ENCODE data around the gene GJD2. TPM values are rescaled to one million over a fixed set of nuclear protein-coding genes. Genes with fewer than 3 reads are reported as not detected.

Gene GJD2
- total RNA-seq, 2 donors from 2014 or later, result not detected

DNA sequence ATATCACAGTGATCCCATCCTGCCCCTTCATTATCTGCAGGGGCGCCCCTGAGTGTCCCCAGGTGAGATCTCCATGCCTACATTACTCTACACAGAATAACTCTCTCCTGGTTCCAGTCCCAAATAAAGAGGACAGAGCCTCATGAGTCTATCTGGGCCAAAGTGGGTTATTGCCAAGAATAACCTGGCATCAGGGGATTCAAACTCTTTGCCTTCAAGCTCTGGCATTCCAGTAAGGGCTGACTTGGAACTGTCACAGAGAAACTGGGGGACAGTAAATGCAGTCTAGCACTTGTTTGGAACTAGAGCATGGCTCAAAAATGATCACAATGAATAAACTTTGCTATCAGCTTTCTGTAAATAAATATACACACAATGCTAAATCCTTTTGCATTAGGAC lies 30.3 kb downstream of the GJD2 start:
- no peak overlapping the region for H3K4me3 Mint-ChIP-seq
- no peaks in the 10 kb centered on the region for H3K4me1 Mint-ChIP-seq
- no peaks in the 10 kb centered on the region for H3K9me3 Mint-ChIP-seq
- H3K27me3 Mint-ChIP-seq, result peaks cover 51% of the 10 kb centered on the region
- H3K27ac Mint-ChIP-seq, result no peak overlapping the region
- no peaks in the 10 kb centered on the region for H3K36me3 Mint-ChIP-seq (ENCODE audit: low read depth)
- ATAC-seq (replicated peaks), result no peak

GRCh38 chr15:34722439-34722836 lies 32.4 kb downstream of the GJD2 start:
- H3K27ac Mint-ChIP-seq, result no peak overlapping the region
- no peak for ATAC-seq (replicated peaks)
- no peaks in the 10 kb centered on the region for H3K4me1 Mint-ChIP-seq
- H3K27me3 Mint-ChIP-seq, result peaks cover 42% of the 10 kb centered on the region
- no peaks in the 10 kb centered on the region for H3K36me3 Mint-ChIP-seq (ENCODE audit: low read depth)
- no peaks in the 10 kb centered on the region for H3K9me3 Mint-ChIP-seq
- no peak overlapping the region for H3K4me3 Mint-ChIP-seq

DNA sequence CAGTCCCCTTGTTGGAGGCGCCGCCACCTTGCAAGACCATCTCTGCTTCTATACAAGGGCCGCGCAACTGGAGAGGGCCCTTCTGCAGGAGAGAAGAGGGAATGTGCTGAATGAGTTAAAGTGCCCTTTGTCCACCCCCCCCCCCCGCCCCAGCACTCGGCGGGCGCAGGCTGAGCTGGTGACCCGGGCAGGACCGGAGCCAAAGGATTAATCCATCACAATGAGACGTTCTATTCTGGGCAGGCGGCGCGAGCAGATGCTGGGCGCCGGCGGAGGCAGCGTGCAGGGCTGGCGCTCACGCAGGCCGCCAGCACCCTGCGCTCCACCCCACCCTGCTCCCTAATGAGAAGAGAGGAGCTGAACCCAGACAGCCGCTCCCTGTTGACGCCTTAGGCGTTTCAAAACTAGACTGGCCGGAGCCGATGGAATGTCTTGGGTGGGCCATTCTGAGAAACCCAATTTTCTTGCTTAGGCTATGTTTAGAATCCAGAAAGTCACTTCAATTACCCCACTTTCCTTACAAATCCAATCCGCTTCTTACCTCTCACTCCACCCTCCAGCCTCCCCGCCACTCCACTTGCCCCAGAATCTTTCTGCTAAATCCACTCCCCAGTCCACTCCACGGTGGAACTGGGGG lies 32.9 kb downstream of the GJD2 start:
- no peaks in the 10 kb centered on the region for H3K36me3 Mint-ChIP-seq (ENCODE audit: low read depth)
- H3K4me3 Mint-ChIP-seq, result no peak overlapping the region
- H3K27ac Mint-ChIP-seq, result no peak overlapping the region
- H3K4me1 Mint-ChIP-seq, result no peaks in the 10 kb centered on the region
- H3K9me3 Mint-ChIP-seq, result no peaks in the 10 kb centered on the region
- H3K27me3 Mint-ChIP-seq, result peaks cover 38% of the 10 kb centered on the region
- no peak for ATAC-seq (replicated peaks)

DNA sequence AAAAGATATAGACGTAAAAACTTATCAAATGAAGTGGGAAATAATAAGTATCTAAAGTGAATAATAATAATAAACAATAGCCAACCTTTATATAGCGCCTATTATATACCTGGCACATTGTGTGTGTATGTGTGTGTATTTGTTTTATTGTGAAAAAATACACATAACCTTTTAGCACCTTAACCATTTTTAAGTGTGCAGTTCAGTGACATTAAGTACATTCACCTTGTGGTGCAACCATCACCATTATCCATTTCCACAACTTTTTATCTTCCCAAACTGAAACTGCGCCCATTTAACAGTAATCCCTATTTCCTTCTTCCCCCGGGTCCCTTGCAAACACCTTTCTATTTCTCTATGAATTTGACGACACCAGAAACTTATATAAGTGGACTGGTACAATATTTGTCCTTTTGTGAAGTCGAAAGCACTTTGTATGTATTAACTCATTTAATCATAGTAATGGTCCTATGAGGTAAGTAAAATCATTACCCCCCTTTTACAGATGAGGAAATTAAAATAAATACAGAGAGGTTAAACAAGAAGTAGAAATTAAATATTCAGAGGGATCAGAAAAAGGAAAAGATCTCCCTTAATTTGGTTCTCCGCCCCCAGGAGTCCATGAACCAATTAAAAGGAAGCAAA lies 33.5 kb downstream of the GJD2 start:
- no peaks in the 10 kb centered on the region for H3K4me1 Mint-ChIP-seq
- ATAC-seq (replicated peaks), result no peak
- H3K9me3 Mint-ChIP-seq, result no peaks in the 10 kb centered on the region
- peaks cover 37% of the 10 kb centered on the region for H3K27me3 Mint-ChIP-seq
- H3K27ac Mint-ChIP-seq, result no peak overlapping the region
- no peak overlapping the region for H3K4me3 Mint-ChIP-seq
- H3K36me3 Mint-ChIP-seq (ENCODE audit: low read depth), result no peaks in the 10 kb centered on the region

- H3K36me3 Mint-ChIP-seq (ENCODE audit: low read depth), result no peaks in the 10 kb centered on the region
- no peak overlapping the region for H3K27ac Mint-ChIP-seq
- no peak for ATAC-seq (replicated peaks)
- no peaks in the 10 kb centered on the region for H3K4me1 Mint-ChIP-seq
- H3K9me3 Mint-ChIP-seq, result no peaks in the 10 kb centered on the region
- H3K27me3 Mint-ChIP-seq, result peaks cover 29% of the 10 kb centered on the region
- no peak overlapping the region for H3K4me3 Mint-ChIP-seq
Measured at GRCh38 chr15:34719695-34720094, 35.1 kb downstream of the GJD2 start.

DNA sequence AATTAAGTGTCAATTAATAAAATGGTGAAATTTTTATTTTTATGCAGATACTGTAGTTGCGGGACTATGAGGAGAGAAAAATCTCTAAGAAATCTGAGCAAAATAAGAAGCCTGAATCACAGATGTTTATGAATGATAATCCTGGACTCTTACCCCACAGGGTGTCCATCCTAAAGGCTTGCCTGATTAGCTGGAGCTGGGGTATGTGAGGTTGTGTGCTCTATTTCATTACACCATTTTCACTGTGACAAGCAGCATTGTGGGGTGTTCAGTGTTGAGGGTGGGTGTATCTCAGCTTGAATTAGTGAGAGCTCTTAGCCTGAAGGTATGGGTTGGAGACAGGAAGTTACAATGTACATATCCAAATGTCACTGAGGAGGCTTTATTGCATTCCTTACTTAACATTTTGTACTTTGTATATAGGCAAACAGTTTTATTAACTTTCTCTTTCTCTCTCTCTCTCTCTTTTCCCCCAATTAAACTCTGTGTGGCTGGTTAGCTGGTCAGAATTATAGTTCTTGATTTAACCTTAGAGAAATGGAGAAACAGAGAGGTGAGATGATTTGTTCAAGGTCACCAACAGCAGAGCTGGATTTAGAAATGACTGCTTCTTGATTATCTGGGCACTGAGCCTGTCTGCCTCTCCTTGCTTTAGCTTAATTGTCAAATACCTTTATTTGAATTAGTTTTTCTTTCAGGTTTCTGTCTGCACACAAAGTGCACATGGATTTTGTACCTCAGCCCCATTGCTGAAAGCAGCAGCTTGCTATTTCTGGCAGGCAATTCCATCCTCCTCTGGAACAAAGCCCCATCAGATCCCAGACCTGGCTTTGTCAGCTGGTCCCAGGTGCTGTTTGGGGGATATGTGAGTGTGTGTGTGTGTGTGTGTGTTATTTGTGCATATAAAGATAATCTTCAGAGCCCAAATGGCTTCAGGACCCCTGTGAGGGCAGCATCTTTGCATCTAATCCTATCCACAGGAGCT lies 35.8 kb downstream of the GJD2 start:
- H3K27me3 Mint-ChIP-seq, result peaks cover 27% of the 10 kb centered on the region
- no peaks in the 10 kb centered on the region for H3K4me1 Mint-ChIP-seq
- H3K4me3 Mint-ChIP-seq, result no peak overlapping the region
- no peaks in the 10 kb centered on the region for H3K9me3 Mint-ChIP-seq
- ATAC-seq (replicated peaks), result no peak
- no peaks in the 10 kb centered on the region for H3K36me3 Mint-ChIP-seq (ENCODE audit: low read depth)
- no peak overlapping the region for H3K27ac Mint-ChIP-seq

- no peak overlapping the region for H3K4me3 Mint-ChIP-seq
- no peaks in the 10 kb centered on the region for H3K36me3 Mint-ChIP-seq (ENCODE audit: low read depth)
- no peak for ATAC-seq (replicated peaks)
- no peak overlapping the region for H3K27ac Mint-ChIP-seq
- no peaks in the 10 kb centered on the region for H3K9me3 Mint-ChIP-seq
- H3K27me3 Mint-ChIP-seq, result peaks cover 28% of the 10 kb centered on the region
- no peaks in the 10 kb centered on the region for H3K4me1 Mint-ChIP-seq
Measured at GRCh38 chr15:34717729-34718128, 37.1 kb downstream of the GJD2 start.

DNA sequence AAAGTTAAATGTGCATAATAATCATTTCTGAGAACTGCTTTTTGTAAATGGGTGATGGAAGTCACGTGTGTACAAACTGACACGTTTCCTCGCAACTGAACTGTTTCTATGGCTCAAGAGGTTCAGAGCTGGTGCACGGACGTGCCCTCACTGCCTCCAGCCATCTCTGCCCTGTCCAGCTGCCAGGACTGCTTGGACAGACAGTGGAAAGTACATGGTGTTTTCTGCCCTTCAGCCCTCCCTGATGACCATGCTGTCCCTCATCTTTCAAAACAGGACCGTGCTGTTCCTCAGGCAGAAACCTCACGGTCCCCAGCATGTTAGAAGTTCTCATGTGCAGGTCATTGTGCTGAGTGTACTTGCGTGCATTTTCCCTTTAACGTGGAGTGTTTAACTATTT lies 38.7 kb downstream of the GJD2 start:
- H3K4me1 Mint-ChIP-seq, result no peaks in the 10 kb centered on the region

DNA sequence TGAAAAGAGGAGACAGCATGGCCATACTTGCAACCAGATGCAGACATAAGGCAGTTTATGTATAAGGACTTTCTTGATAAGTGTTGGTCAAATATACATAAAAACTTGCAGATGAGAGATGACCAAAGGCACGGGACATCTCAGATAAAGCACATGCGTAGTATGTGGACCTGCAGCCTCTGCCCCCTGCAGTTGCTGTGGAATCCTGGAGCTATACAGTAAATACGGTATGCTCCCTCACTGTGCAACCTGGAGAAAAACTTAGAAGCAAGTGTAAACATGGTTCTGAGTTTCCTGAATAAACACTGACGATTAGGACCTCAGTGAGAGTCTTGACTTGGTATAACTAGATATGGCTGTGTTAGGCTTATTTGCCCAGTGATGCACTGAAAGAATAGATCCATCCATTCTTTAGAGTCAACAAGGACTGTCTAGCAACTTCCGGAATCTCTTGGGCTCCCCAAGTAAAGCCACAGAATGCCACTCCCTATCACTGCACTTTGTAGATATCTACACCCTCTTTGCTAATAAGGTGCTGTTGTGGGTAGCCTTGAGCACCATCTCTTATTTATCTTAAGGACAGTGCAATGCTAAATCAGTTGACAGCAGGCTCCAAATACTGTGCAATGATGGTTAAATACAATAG lies 40.2 kb downstream of the GJD2 start:
- no peaks in the 10 kb centered on the region for H3K4me1 Mint-ChIP-seq
- no peak overlapping the region for H3K4me3 Mint-ChIP-seq
- no peak for ATAC-seq (replicated peaks)

More for the DNA sequence above, 38.7 kb downstream of the GJD2 start:
- Mint-ChIP-seq H3K27me3 (peaks cover 20% of the 10 kb centered on the region), H3K36me3 (ENCODE audit: low read depth) (no peaks in the 10 kb centered on the region), H3K4me3 (no peak overlapping the region), H3K9me3 (no peaks in the 10 kb centered on the region), H3K27ac (no peak overlapping the region)
- no peak for ATAC-seq (replicated peaks)

GRCh38 chr15:34713635-34714034 lies 41.2 kb downstream of the GJD2 start:
- H3K27ac Mint-ChIP-seq, result no peak overlapping the region
- ATAC-seq (replicated peaks), result no peak
- no peaks in the 10 kb centered on the region for H3K9me3 Mint-ChIP-seq
- peaks cover 17% of the 10 kb centered on the region for H3K27me3 Mint-ChIP-seq
- no peaks in the 10 kb centered on the region for H3K36me3 Mint-ChIP-seq (ENCODE audit: low read depth)
- no peaks in the 10 kb centered on the region for H3K4me1 Mint-ChIP-seq
- no peak overlapping the region for H3K4me3 Mint-ChIP-seq

More for the DNA sequence above, 40.2 kb downstream of the GJD2 start:
- H3K27me3 Mint-ChIP-seq, result peaks cover 13% of the 10 kb centered on the region
- no peaks in the 10 kb centered on the region for H3K9me3 Mint-ChIP-seq
- H3K36me3 Mint-ChIP-seq (ENCODE audit: low read depth), result no peaks in the 10 kb centered on the region
- no peak overlapping the region for H3K27ac Mint-ChIP-seq

- H3K36me3 Mint-ChIP-seq (ENCODE audit: low read depth), result no peaks in the 10 kb centered on the region
- no peaks in the 10 kb centered on the region for H3K9me3 Mint-ChIP-seq
- no peak overlapping the region for H3K27ac Mint-ChIP-seq
- H3K4me3 Mint-ChIP-seq, result no peak overlapping the region
- H3K27me3 Mint-ChIP-seq, result peaks cover 29% of the 10 kb centered on the region
- no peak for ATAC-seq (replicated peaks)
- no peaks in the 10 kb centered on the region for H3K4me1 Mint-ChIP-seq
Measured at GRCh38 chr15:34709866-34710265, 44.9 kb downstream of the GJD2 start.

GRCh38 chr15:34708422-34708821 lies 46.4 kb downstream of the GJD2 start:
- ATAC-seq (replicated peaks), result no peak
- Mint-ChIP-seq H3K9me3 (no peaks in the 10 kb centered on the region), H3K27me3 (peaks cover 27% of the 10 kb centered on the region), H3K4me1 (no peaks in the 10 kb centered on the region), H3K4me3 (no peak overlapping the region), H3K36me3 (ENCODE audit: low read depth) (no peaks in the 10 kb centered on the region), H3K27ac (no peak overlapping the region)

- Mint-ChIP-seq H3K4me1 (no peaks in the 10 kb centered on the region), H3K27me3 (peaks cover 15% of the 10 kb centered on the region), H3K36me3 (ENCODE audit: low read depth) (no peaks in the 10 kb centered on the region), H3K9me3 (no peaks in the 10 kb centered on the region), H3K27ac (no peak overlapping the region), H3K4me3 (no peak overlapping the region)
- no peak for ATAC-seq (replicated peaks)
Measured at GRCh38 chr15:34701536-34701935, 53.3 kb downstream of the GJD2 start.
